Measurements from ENCODE around the gene YAF2.
"Not testable (repeated sequence)": the region's sequence is repeated elsewhere in the genome, so short reads cannot be mapped to it uniquely, and the experiment has no call there.

The YAF2 gene

DNA sequence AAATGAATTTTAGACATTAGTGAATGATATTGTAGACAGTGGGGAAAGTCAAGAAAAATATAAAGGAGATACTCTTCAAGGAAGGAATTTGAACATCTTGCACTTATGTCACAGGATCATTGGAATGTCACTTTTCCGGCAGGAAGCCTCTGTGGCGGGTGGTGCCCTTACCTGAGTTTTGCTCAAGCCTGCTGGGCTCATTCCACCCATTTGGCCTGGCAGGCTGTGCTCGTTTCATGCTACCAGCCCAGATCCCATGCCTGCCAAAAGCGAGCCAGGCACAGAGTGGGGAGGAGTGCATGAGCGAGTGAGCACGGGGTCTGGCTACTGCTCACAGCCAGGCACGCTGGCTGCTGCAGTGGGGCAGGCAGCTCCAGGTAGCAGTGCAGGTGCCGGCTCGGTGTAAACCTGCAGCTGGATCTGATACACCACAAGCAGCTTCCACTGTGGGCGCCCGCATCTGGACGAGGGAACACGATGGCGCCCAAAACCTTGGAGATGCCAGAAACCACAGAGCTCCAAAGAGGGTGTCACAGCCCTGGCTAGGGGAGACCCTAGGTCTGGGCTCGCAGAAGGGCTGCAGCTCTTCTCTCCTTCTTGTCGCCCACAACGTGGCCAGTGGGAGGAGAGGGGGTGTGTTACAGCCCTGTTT is 28.7 kb upstream of the YAF2 start:
- Mint-ChIP-seq H3K36me3 (no peaks in the 10 kb centered on the region), H3K27me3 (peaks cover 3% of the 10 kb centered on the region), H3K27ac (no peak overlapping the region), H3K4me3 (no peak overlapping the region), H3K4me1 (ENCODE audit: low read depth) (peaks cover 6% of the 10 kb centered on the region), H3K9me3 (ENCODE audit: low read depth) (no peaks in the 10 kb centered on the region)

DNA sequence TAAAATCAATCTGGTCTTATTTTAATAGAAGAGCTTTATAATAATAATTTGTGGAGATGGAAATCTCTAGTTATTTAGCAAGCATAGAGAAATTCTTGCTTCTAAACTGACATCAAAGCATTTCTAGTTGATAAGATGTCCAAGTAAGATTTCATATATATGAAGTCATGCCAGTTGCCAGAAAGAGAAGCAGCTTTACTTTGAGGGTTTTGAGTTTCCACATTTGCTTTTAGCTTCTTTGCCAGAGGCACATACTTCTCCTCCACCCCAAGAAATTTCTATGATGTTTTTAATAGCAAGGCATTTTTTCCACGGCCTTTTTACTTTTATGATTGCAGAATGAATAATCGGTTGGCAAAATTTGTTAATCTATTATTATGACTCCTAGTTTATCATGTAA is 24.2 kb upstream of the YAF2 start:
- H3K27me3 Mint-ChIP-seq, result peaks cover 2% of the 10 kb centered on the region
- H3K9me3 Mint-ChIP-seq (ENCODE audit: low read depth), result no peaks in the 10 kb centered on the region
- H3K4me1 Mint-ChIP-seq (ENCODE audit: low read depth), result peaks cover 2% of the 10 kb centered on the region
- no peak overlapping the region for H3K27ac Mint-ChIP-seq
- peaks cover 1% of the 10 kb centered on the region for H3K36me3 Mint-ChIP-seq
- no peak overlapping the region for H3K4me3 Mint-ChIP-seq

DNA sequence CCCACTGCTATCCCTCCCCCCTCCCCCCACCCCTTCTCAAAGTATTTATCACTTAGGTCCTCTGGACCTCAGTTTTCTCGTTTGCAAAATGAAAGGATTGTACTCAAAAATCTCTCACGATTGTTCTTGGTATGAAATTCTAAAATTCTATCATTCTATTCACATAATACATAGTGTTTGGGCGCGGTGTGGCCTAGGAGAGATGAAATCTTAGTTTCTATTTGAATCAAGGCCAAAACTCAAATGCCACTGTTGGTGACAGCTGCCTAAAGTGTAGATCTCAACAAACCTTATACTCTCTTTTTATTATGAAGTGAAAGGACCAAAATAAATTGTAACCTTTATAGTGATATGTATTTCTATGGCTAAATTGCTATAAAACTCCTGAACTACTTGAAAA is 23.7 kb upstream of the YAF2 start:
- peaks cover 2% of the 10 kb centered on the region for H3K4me1 Mint-ChIP-seq (ENCODE audit: low read depth)
- peaks cover 2% of the 10 kb centered on the region for H3K36me3 Mint-ChIP-seq
- H3K9me3 Mint-ChIP-seq (ENCODE audit: low read depth), result no peaks in the 10 kb centered on the region
- H3K27me3 Mint-ChIP-seq, result peaks cover 2% of the 10 kb centered on the region
- no peak overlapping the region for H3K4me3 Mint-ChIP-seq
- H3K27ac Mint-ChIP-seq, result no peak overlapping the region

- no peaks in the 10 kb centered on the region for H3K27me3 Mint-ChIP-seq
- H3K4me3 Mint-ChIP-seq, result no peak overlapping the region
- H3K27ac Mint-ChIP-seq, result no peak overlapping the region
- no peaks in the 10 kb centered on the region for H3K9me3 Mint-ChIP-seq (ENCODE audit: low read depth)
- peaks cover 2% of the 10 kb centered on the region for H3K4me1 Mint-ChIP-seq (ENCODE audit: low read depth)
- peaks cover 4% of the 10 kb centered on the region for H3K36me3 Mint-ChIP-seq
Observed at GRCh38 chr12:42260518-42260917, 22.5 kb upstream of the YAF2 start.

DNA sequence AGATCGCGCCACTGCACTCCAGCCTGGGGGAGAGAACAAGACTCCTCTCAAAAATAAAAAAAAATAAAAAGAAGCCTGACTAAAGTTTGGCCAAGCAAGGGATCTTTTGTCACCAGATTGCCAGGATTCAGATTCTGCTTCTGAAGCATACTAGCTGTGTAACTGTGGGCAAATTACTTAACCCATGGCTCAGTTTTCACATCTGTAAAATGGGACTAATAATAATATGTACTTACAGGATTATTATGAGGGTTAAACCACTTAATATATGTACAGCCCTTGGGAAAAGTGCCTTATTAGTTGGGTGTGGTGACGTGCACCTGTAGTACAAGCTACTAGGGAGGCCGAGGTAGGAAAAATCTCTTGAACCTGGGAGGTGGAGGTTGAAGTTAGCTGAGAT is 21.7 kb upstream of the YAF2 start:
- H3K36me3 Mint-ChIP-seq, result peaks cover 7% of the 10 kb centered on the region
- H3K27me3 Mint-ChIP-seq, result no peaks in the 10 kb centered on the region
- no peak overlapping the region for H3K4me3 Mint-ChIP-seq
- H3K27ac Mint-ChIP-seq, result no peak overlapping the region
- no peaks in the 10 kb centered on the region for H3K4me1 Mint-ChIP-seq (ENCODE audit: low read depth)
- H3K9me3 Mint-ChIP-seq (ENCODE audit: low read depth), result no peaks in the 10 kb centered on the region

DNA sequence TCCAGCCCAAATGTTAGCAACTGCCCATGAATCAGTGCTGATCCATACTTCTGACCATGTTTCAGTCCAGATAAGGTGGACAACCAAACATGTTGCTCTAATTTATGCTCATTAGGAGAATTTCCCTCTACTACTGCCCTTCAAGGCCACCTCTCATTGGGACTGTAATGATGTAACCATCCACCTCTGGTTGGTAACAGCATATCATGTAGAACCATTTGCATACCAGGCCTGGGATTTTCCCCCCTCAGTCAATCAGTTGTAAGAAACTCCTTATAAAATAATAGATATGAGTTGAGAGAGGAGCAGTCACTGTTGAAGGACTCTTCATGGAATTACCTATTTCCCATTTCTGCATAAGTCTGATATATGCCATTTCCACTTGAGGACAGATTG is 17.8 kb upstream of the YAF2 start:
- Mint-ChIP-seq H3K4me1 (ENCODE audit: low read depth) (no peaks in the 10 kb centered on the region), H3K27ac (no peak overlapping the region), H3K27me3 (no peaks in the 10 kb centered on the region), H3K9me3 (ENCODE audit: low read depth) (no peaks in the 10 kb centered on the region), H3K4me3 (no peak overlapping the region), H3K36me3 (peaks cover 13% of the 10 kb centered on the region)

DNA sequence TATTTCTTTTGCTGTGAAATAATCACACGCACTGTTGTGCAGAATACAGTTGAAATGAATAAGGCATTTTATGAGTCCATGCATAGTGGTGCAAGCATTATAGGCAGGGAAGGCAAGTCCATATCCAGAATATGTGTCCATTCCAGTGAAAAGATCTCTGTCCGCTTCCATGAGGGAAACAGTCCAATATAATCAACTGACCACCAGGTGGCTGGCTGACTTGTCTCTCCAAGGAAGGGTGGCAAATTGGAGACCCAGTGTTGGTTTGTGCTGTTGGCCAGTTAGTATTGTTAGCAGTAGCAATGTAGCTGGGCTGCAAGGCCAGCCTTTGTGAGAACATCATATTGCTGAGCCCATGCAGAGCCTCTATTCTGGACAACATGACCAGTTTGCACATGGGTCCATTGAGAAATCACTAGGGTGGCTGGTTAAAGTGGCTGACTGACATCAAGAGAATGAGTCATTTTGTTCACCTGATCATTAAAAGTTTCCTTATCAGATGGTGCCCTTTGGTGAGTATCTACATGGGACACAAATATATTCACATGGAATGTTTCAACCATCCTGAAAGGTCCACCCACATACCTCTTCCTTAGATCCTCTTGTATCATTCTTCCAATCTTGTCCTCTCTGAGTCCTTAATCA is 17.3 kb upstream of the YAF2 start:
- Mint-ChIP-seq H3K27me3 (no peaks in the 10 kb centered on the region), H3K36me3 (peaks cover 13% of the 10 kb centered on the region), H3K4me3 (no peak overlapping the region), H3K4me1 (ENCODE audit: low read depth) (no peaks in the 10 kb centered on the region), H3K27ac (no peak overlapping the region), H3K9me3 (ENCODE audit: low read depth) (no peaks in the 10 kb centered on the region)

GRCh38 chr12:42252645-42253044 is 14.6 kb upstream of the YAF2 start:
- not testable (repeated sequence) for H3K9me3 Mint-ChIP-seq (ENCODE audit: low read depth); H3K4me1 Mint-ChIP-seq (ENCODE audit: low read depth); H3K4me3 Mint-ChIP-seq; H3K27ac Mint-ChIP-seq; H3K27me3 Mint-ChIP-seq
- peaks cover 13% of the 10 kb centered on the region for H3K36me3 Mint-ChIP-seq

- not testable (repeated sequence) for H3K36me3 Mint-ChIP-seq
Observed at GRCh38 chr12:42249033-42249432, 11.0 kb upstream of the YAF2 start.

GRCh38 chr12:42240131-42240750 is 2.2 kb upstream of the YAF2 start:
- H3K27me3 Mint-ChIP-seq, result no peaks in the 10 kb centered on the region
- H3K36me3 Mint-ChIP-seq, result peaks cover 2% of the 10 kb centered on the region
- peaks cover 24% of the 10 kb centered on the region for H3K4me1 Mint-ChIP-seq (ENCODE audit: low read depth)
- no peak overlapping the region for H3K4me3 Mint-ChIP-seq
- no peaks in the 10 kb centered on the region for H3K9me3 Mint-ChIP-seq (ENCODE audit: low read depth)
- no peak overlapping the region for H3K27ac Mint-ChIP-seq

More at GRCh38 chr12:42249033-42249432, 11.0 kb upstream of the YAF2 start:
- not testable (repeated sequence) for H3K27me3 Mint-ChIP-seq; H3K4me1 Mint-ChIP-seq (ENCODE audit: low read depth); H3K27ac Mint-ChIP-seq; H3K9me3 Mint-ChIP-seq (ENCODE audit: low read depth); H3K4me3 Mint-ChIP-seq

- H3K27ac Mint-ChIP-seq, result peak overlapping the region; percentile 76
- peak overlapping the region; percentile 82 for H3K4me3 Mint-ChIP-seq
- no peaks in the 10 kb centered on the region for H3K27me3 Mint-ChIP-seq
- H3K36me3 Mint-ChIP-seq, result peaks cover 7% of the 10 kb centered on the region
- H3K4me1 Mint-ChIP-seq (ENCODE audit: low read depth), result peaks cover 42% of the 10 kb centered on the region
- no peaks in the 10 kb centered on the region for H3K9me3 Mint-ChIP-seq (ENCODE audit: low read depth)
Observed at GRCh38 chr12:42237853-42238239, 202 bp downstream of the YAF2 start.

- H3K4me3 Mint-ChIP-seq, result peak overlapping the region; percentile 95
- no peaks in the 10 kb centered on the region for H3K27me3 Mint-ChIP-seq
- no peaks in the 10 kb centered on the region for H3K9me3 Mint-ChIP-seq (ENCODE audit: low read depth)
- peaks cover 7% of the 10 kb centered on the region for H3K36me3 Mint-ChIP-seq
- peaks cover 48% of the 10 kb centered on the region for H3K4me1 Mint-ChIP-seq (ENCODE audit: low read depth)
- H3K27ac Mint-ChIP-seq, result peak overlapping the region; percentile 91
Observed at GRCh38 chr12:42237052-42237852, 796 bp downstream of the YAF2 start.

DNA sequence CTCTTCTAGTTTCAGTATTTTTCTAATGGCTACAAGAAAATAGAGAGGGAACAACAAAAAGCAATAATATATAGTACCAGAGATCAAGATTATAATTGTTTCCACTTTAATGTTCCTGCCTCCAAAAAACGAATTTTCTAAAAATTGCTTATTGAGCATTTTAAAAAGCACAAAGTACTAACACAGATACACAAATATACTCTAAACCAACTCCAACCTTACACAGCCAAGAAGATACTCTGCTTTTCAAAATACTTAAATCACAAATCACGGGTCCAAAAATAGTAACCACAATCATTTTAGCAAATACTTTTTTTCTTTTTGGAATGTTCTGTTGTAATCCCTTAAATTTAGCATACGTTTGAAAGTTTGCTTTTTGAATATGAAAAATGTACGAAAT is 2.0 kb downstream of the YAF2 start:
- peaks cover 7% of the 10 kb centered on the region for H3K36me3 Mint-ChIP-seq
- no peaks in the 10 kb centered on the region for H3K9me3 Mint-ChIP-seq (ENCODE audit: low read depth)
- peaks cover 59% of the 10 kb centered on the region for H3K4me1 Mint-ChIP-seq (ENCODE audit: low read depth)
- no peaks in the 10 kb centered on the region for H3K27me3 Mint-ChIP-seq
- H3K4me3 Mint-ChIP-seq, result peak overlapping the region; percentile 74
- peak overlapping the region; percentile 5 for H3K27ac Mint-ChIP-seq

DNA sequence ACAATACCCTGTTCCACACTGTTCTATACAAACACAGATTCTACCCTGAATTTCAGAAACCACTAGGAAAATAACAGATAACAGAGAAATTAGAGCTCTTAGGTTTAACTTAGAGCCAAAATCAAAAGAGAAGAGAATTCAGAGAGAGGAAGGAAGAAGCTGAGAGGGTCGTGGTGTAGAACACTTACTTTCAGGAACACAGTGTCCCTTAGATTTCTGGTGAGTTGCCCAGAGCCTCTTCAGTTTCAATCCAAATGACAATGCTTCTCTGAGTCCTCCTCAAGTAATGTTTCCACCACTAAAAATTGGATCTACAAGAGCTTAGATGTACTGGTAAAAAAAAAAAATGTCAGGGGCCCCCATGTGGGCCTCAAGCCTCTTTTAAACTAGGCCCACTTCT is 2.6 kb downstream of the YAF2 start:
- no peak overlapping the region for H3K27ac Mint-ChIP-seq
- H3K4me3 Mint-ChIP-seq, result peak overlapping the region; percentile 74
- no peaks in the 10 kb centered on the region for H3K27me3 Mint-ChIP-seq
- peaks cover 7% of the 10 kb centered on the region for H3K36me3 Mint-ChIP-seq
- H3K9me3 Mint-ChIP-seq (ENCODE audit: low read depth), result no peaks in the 10 kb centered on the region
- peaks cover 63% of the 10 kb centered on the region for H3K4me1 Mint-ChIP-seq (ENCODE audit: low read depth)

- Mint-ChIP-seq H3K4me1 (ENCODE audit: low read depth) (peaks cover 67% of the 10 kb centered on the region), H3K9me3 (ENCODE audit: low read depth) (no peaks in the 10 kb centered on the region), H3K4me3 (peak overlapping the region; percentile 74), H3K27ac (no peak overlapping the region), H3K27me3 (no peaks in the 10 kb centered on the region), H3K36me3 (peaks cover 7% of the 10 kb centered on the region)
Observed at GRCh38 chr12:42234970-42235369, 3.1 kb downstream of the YAF2 start.

Measured in activated naive CD8-positive, alpha-beta T cell (primary cell).